Measurements from ENCODE around the gene BLOC1S5. TPM values are rescaled to one million over a fixed set of nuclear protein-coding genes. Genes with fewer than 3 reads are reported as not detected.

Gene BLOC1S5
- total RNA-seq, 4 donors from 2014 or later: 10.7 to 15.3 (median 11.6) TPM

- H3K27me3 ChIP-seq: no peaks in the 10 kb centered on the region
- TF ChIP-seq, protein P1, sequence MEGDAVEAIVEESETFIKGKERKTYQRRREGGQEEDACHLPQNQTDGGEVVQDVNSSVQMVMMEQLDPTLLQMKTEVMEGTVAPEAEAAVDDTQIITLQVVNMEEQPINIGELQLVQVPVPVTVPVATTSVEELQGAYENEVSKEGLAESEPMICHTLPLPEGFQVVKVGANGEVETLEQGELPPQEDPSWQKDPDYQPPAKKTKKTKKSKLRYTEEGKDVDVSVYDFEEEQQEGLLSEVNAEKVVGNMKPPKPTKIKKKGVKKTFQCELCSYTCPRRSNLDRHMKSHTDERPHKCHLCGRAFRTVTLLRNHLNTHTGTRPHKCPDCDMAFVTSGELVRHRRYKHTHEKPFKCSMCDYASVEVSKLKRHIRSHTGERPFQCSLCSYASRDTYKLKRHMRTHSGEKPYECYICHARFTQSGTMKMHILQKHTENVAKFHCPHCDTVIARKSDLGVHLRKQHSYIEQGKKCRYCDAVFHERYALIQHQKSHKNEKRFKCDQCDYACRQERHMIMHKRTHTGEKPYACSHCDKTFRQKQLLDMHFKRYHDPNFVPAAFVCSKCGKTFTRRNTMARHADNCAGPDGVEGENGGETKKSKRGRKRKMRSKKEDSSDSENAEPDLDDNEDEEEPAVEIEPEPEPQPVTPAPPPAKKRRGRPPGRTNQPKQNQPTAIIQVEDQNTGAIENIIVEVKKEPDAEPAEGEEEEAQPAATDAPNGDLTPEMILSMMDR (IDR thresholded peaks at IDR 0.05): no peak
- TF ChIP-seq POLR2A (IDR thresholded peaks at IDR 0.05) (no peak), EP300 (IDR thresholded peaks at IDR 0.05) (no peak)
- WGBS, 2 donors: 91 to 96% methylated on average over 4 of the region's 4 CpGs
Observed at GRCh38 chr6:8020083-8020482, 44.1 kb downstream of the BLOC1S5 start.

GRCh38 chr6:8017705-8018104 lies 46.5 kb downstream of the BLOC1S5 start:
- H3K27me3 ChIP-seq: no peaks in the 10 kb centered on the region
- DNase-seq (ENCODE audit: low spot score in 2 of 2): no peak
- no peaks in the 10 kb centered on the region for H3K9me3 ChIP-seq
- peaks cover 0 to 23% (median 0%) of the 10 kb centered on the region in 3 donors for H3K36me3 ChIP-seq
- H3K4me3 ChIP-seq: no peak overlapping the region
- TF ChIP-seq EP300 (IDR thresholded peaks at IDR 0.05): no peak
- TF ChIP-seq, protein P1 (IDR thresholded peaks at IDR 0.05): no peak
- no peak for TF ChIP-seq POLR2A (IDR thresholded peaks at IDR 0.05)
- 76 to 77% methylated on average over 7 of the region's 7 CpGs for WGBS, 2 donors
- no peaks in the 10 kb centered on the region for H3K4me1 ChIP-seq
- no peak overlapping the region for H3K27ac ChIP-seq

More at GRCh38 chr6:8020083-8020482, 44.1 kb downstream of the BLOC1S5 start:
- Histone ChIP-seq H3K36me3 (peaks cover 0 to 12% (median 0%) of the 10 kb centered on the region in 3 donors), H3K27ac (no peak overlapping the region), H3K4me3 (no peak overlapping the region), H3K4me1 (no peaks in the 10 kb centered on the region), H3K9me3 (no peaks in the 10 kb centered on the region)
- no peak for DNase-seq (ENCODE audit: low spot score in 2 of 2)

DNA sequence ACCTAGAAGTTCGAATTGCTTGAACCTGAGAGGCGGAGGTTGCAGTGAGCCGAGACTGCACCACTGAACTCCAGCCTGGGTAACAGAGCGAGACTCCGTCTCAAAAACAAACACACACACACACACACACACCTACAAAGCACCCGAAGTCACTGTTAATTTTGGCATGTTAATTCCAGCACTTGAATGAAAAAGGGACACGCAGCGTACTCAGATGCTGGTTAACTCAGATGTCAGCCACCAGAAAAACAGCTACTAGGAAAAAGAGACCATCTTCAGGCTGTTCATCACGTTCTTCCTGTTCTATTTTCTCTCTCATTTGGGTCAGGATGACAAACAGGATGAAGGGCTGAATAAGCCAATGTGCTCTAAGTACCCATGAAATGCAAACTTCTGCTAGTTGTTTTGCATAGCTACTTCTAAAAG lies 46.9 kb downstream of the BLOC1S5 start:
- DNase-seq (ENCODE audit: low spot score in 2 of 2): no peak
- TF ChIP-seq, protein P1 (IDR thresholded peaks at IDR 0.05): no peak
- Histone ChIP-seq H3K4me3 (no peak overlapping the region), H3K27me3 (no peaks in the 10 kb centered on the region), H3K36me3 (peaks cover 0 to 23% (median 0%) of the 10 kb centered on the region in 3 donors), H3K27ac (no peak overlapping the region), H3K9me3 (no peaks in the 10 kb centered on the region), H3K4me1 (no peaks in the 10 kb centered on the region)
- WGBS, 2 donors: 80 to 81% methylated on average over 9 of the region's 9 CpGs

- no peak overlapping the region for H3K4me3 ChIP-seq
- H3K9me3 ChIP-seq: no peaks in the 10 kb centered on the region
- H3K4me1 ChIP-seq: no peaks in the 10 kb centered on the region
- 89 to 92% methylated on average over 3 of the region's 3 CpGs for WGBS, 2 donors
- DNase-seq (ENCODE audit: low spot score in 2 of 2): no peak
- TF ChIP-seq, protein P1 (IDR thresholded peaks at IDR 0.05): no peak
- TF ChIP-seq EP300 (IDR thresholded peaks at IDR 0.05) (no peak), POLR2A (IDR thresholded peaks at IDR 0.05) (no peak)
- H3K27me3 ChIP-seq: no peaks in the 10 kb centered on the region
- no peak overlapping the region for H3K27ac ChIP-seq
- peaks cover 0 to 18% (median 0%) of the 10 kb centered on the region in 3 donors for H3K36me3 ChIP-seq
Observed at GRCh38 chr6:8014947-8015346, 49.2 kb downstream of the BLOC1S5 start.

DNA sequence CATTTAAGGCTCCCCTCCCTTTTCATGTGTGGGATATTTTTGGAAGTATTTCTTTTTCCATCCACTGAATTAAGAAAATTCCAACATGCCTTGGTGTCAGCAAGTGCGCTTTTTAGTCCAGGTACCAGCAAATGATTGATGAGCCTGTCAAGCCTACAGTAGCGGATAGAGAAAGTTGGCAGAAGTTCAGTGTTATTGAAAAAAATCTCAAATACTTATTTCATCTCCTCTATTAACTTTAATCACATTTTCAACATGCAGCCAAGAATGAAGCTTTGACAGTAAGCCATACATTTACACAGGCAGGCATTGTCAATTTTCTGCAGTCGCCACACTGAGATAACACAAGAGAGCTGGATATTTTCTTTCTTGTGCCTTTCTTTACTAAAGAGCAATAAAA lies 50.4 kb downstream of the BLOC1S5 start:
- Histone ChIP-seq H3K9me3 (no peaks in the 10 kb centered on the region), H3K27ac (no peak overlapping the region), H3K4me1 (no peaks in the 10 kb centered on the region), H3K36me3 (peaks cover 0 to 18% (median 0%) of the 10 kb centered on the region in 3 donors), H3K27me3 (no peaks in the 10 kb centered on the region), H3K4me3 (no peak overlapping the region)
- DNase-seq (ENCODE audit: low spot score in 2 of 2): no peak
- no peak for TF ChIP-seq EP300 (IDR thresholded peaks at IDR 0.05)
- TF ChIP-seq, protein P1 (IDR thresholded peaks at IDR 0.05): no peak
- no peak for TF ChIP-seq POLR2A (IDR thresholded peaks at IDR 0.05)
- 56 to 59% methylated on average over 3 of the region's 3 CpGs for WGBS, 2 donors

Data from tibial nerve (tissue), 4 donors.